K562 (cell line): ENCODE data around the gene TTLL10. TPM values are rescaled to one million over a fixed set of nuclear protein-coding genes. Genes with fewer than 3 reads are reported as not detected.
A peak's percentile ranks its signal among the peaks of the same experiment; 100 is the strongest.

ENCODE experiments used
- CBX2 ChIP-seq: fragments of 200-600 bp; sonication (generic); IDR thresholded peaks from one replicate; pipeline ENCODE4 v1.6.1; 2012; ENCODE audit warnings: mild to moderate bottlenecking, low read length, inconsistent platforms; ENCODE audit not compliant: insufficient read depth, poor library complexity, severe bottlenecking
- DNMT1 ChIP-seq: fragments of 450-650 bp; IDR thresholded peaks from 2 replicates; pipeline ENCODE4 v1.6.1; 2016; ENCODE audit warnings: antibody characterized with exemption, mild to moderate bottlenecking
- DPF2 ChIP-seq: fragments of 450-650 bp; IDR thresholded peaks from 2 replicates; pipeline ENCODE4 v1.6.1; 2016
- ELF1 ChIP-seq: fragments of 200-800 bp; sonication (Bioruptor generic); IDR thresholded peaks from 2 replicates; pipeline ENCODE4 v1.6.1; 2016; ENCODE audit warnings: missing genetic modification characterization, missing compliant biosample characterization
- ERF ChIP-seq: fragments of 450-650 bp; formaldehyde crosslinking; IDR thresholded peaks from 2 replicates; pipeline ENCODE4 v1.4.0; 2020; ENCODE audit warnings: mild to moderate bottlenecking, mixed read lengths
- ETS2 ChIP-seq: IDR thresholded peaks from 2 replicates; pipeline ENCODE4 v1.6.1; 2016; ENCODE audit warnings: borderline replicate concordance, missing genetic modification characterization, mild to moderate bottlenecking, moderate library complexity, missing compliant biosample characterization; ENCODE audit not compliant: poor library complexity, severe bottlenecking
- EZH2 ChIP-seq: IDR thresholded peaks from 2 replicates; pipeline ENCODE4 v1.6.1; 2012; ENCODE audit warnings: low read depth, mild to moderate bottlenecking, inconsistent platforms, low read length, borderline replicate concordance
- KAT2B ChIP-seq: IDR thresholded peaks from one replicate; pipeline ENCODE4 v1.6.1; 2012; ENCODE audit warnings: low read depth, mild to moderate bottlenecking, control low read depth, inconsistent platforms, low read length, moderate library complexity
- MAZ ChIP-seq, 2 experiments: fragments of 450-650 bp in 1 of 2; sonication (generic) in 1 of 2; formaldehyde crosslinking; IDR thresholded peaks in 1 of 2; conservative IDR thresholded peaks in 1 of 2; 2 replicates each; pipeline versions ENCODE4 v1.4.0 to v1.5.0; 2020; ENCODE audit warnings: mild to moderate bottlenecking in 1 of 2, missing genetic modification reagents in 1 of 2
- NCOR1 ChIP-seq: fragments of 450-650 bp; IDR thresholded peaks from 2 replicates; pipeline ENCODE4 v1.6.1; 2016; ENCODE audit warnings: mild to moderate bottlenecking, moderate library complexity
- NEUROD1 ChIP-seq: fragments of 150-350 bp; IDR thresholded peaks from 2 replicates; pipeline ENCODE4 v1.6.1; 2014; ENCODE audit warnings: borderline replicate concordance, low read length, low read depth; ENCODE audit not compliant: partially characterized antibody
- NR2F6 ChIP-seq: fragments of 450-650 bp; formaldehyde crosslinking; IDR thresholded peaks from 2 replicates; pipeline ENCODE4 v1.4.0; 2020; ENCODE audit warnings: mild to moderate bottlenecking
- POLR2H ChIP-seq: IDR thresholded peaks from 2 replicates; pipeline ENCODE4 v1.6.1; 2016; ENCODE audit warnings: missing genetic modification characterization, low read depth, mild to moderate bottlenecking, control low read depth, missing compliant biosample characterization, moderate library complexity
- PYGO2 ChIP-seq: fragments of 450-650 bp; IDR thresholded peaks from 2 replicates; pipeline ENCODE4 v1.6.1; 2016; ENCODE audit warnings: mild to moderate bottlenecking, missing genetic modification characterization, moderate library complexity, missing compliant biosample characterization
- RBFOX2 ChIP-seq: fragments of 200-400 bp; formaldehyde crosslinking; IDR thresholded peaks from 2 replicates; pipeline ENCODE4 v1.6.1; 2017; ENCODE audit warnings: low read depth, mild to moderate bottlenecking, low read length, moderate library complexity
- RBM15 ChIP-seq: fragments of 200-400 bp; formaldehyde crosslinking; IDR thresholded peaks from 2 replicates; pipeline ENCODE4 v1.6.1; 2018; ENCODE audit warnings: mild to moderate bottlenecking, low read length, moderate library complexity; ENCODE audit not compliant: insufficient read depth
- SP2 ChIP-seq: IDR thresholded peaks from 2 replicates; pipeline ENCODE4 v1.6.1; 2011; ENCODE audit warnings: mild to moderate bottlenecking, low read depth, low read length, moderate library complexity; ENCODE audit not compliant: poor library complexity, severe bottlenecking; ENCODE audit errors: extremely low read depth
- ZC3H11A ChIP-seq: IDR thresholded peaks from 2 replicates; pipeline ENCODE4 v1.6.1; 2012; ENCODE audit warnings: low read depth, low read length, improper control_type of control experiment
- ZNF436 ChIP-seq: fragments of 250-450, 450-650 bp; sonication (Bioruptor Pico); formaldehyde crosslinking; IDR thresholded peaks from 2 replicates; pipeline ENCODE4 v1.7.0; 2020; ENCODE audit warnings: mild to moderate bottlenecking
- ZSCAN29 ChIP-seq: fragments of 450-650 bp; IDR thresholded peaks from 2 replicates; pipeline ENCODE4 v1.6.1; 2017
- polyA plus RNA-seq, 8 experiments: library from polyadenylated mRNA; depleted of rRNA in 4 of 8; stranded (reverse) in 5 of 8; unstranded in 3 of 8; fragments of >200 nt; fragmentation: Nextera tagmentation in 2 of 8; fragmentation: Illumina TruSeq in 1 of 8; extraction: Ambion mirVana in 2 of 8; extraction: Trizol in 1 of 8; gene quantifications; 2 replicates each; pipeline versions ENCODE4 v1.2.1 to v1.2.3, GENCODE V29; 2011 to 2014; ENCODE audit warnings: inconsistent platforms in 1 of 8, missing spikeins in 1 of 8
- total RNA-seq, 7 experiments: library from RNA; depleted of rRNA in 6 of 7; stranded (reverse); fragments of >200 nt in 6 of 7; fragmentation: Illumina TruSeq in 2 of 7; extraction: Trizol in 2 of 7; gene quantifications; 2 replicates each; pipeline versions ENCODE4 v1.2.1 to v1.2.3, GENCODE V29; 2011 to 2021; ENCODE audit warnings: low replicate concordance in 1 of 7
- TF ChIP-seq, protein P1 (sequence below): fragments of 250-450 bp; sonication (Bioruptor Pico); IDR thresholded peaks from 2 replicates; pipeline ENCODE4 v1.4.0; 2020; ENCODE audit warnings: mild to moderate bottlenecking
- TF ChIP-seq, protein P2 (sequence below): fragments of 250-450 bp; sonication (Bioruptor Pico); IDR thresholded peaks from 2 replicates; pipeline ENCODE4 v1.4.0; 2020; ENCODE audit warnings: mild to moderate bottlenecking, moderate library complexity
- TF ChIP-seq, protein P3 (sequence below): sonication (generic); formaldehyde crosslinking; IDR thresholded peaks from 2 replicates; pipeline ENCODE4 v1.8.0; 2022; ENCODE audit warnings: mild to moderate bottlenecking, missing genetic modification reagents

TTLL10 gene
- total and polyA plus RNA-seq, 9 of the 15 experiments (the other 6 are each of a cell fraction or from before 2014, with no cell fraction given): not detected

DNA sequence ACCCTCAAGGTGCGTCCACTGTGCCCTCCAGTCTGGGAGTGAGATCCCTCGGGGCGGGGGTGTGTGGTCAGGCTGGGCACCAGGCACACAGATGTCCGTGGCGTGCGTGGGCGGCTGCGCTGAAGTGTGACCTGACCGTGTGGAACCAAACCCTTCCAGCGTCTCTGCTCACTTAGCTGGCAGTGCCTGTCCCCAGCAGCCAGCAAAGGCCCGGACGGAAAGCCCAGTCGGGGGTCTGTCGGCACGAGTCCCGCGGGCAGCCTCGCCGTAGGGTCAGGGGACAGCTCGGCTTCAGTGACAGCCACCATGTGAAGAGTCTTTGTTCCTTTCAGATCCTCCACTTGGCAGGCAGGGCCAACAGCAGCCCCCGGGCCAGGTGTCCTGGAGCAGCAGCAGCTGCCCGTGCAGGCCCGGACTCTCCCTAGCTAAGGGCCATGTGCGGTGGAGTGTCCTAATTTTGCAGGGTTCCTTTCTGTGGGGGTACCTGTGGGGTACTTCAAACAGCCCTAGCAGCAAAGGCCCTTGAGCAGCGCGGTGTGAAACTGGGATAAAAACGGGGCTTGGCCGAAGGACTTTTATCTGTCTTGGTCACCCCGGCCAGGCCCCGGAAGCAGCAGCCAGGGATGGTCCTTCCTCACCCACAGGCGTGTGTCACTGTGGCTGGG, 11.6 kb downstream of the TTLL10 start (continued):
- no peak for TF ChIP-seq SP2
- peak; percentile 71 for TF ChIP-seq RBFOX2
- no peak for TF ChIP-seq ZSCAN29
- TF ChIP-seq KAT2B: no peak
- no peak for TF ChIP-seq ZNF436 (CRISPR knock-in tag)
- TF ChIP-seq, protein P1, sequence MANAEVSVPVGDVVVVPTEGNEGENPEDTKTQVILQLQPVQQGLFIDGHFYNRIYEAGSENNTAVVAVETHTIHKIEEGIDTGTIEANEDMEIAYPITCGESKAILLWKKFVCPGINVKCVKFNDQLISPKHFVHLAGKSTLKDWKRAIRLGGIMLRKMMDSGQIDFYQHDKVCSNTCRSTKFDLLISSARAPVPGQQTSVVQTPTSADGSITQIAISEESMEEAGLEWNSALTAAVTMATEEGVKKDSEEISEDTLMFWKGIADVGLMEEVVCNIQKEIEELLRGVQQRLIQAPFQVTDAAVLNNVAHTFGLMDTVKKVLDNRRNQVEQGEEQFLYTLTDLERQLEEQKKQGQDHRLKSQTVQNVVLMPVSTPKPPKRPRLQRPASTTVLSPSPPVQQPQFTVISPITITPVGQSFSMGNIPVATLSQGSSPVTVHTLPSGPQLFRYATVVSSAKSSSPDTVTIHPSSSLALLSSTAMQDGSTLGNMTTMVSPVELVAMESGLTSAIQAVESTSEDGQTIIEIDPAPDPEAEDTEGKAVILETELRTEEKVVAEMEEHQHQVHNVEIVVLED (CRISPR knock-in tag): no peak
- no peak for TF ChIP-seq NEUROD1
- TF ChIP-seq DPF2: peak; percentile 76; the same call in 1 of the 2 replicates
- no peak for TF ChIP-seq POLR2H
- no peak for TF ChIP-seq MAZ (CRISPR knock-in tag; conservative IDR thresholded peaks at IDR 0.05 in 1 of 2, IDR thresholded peaks at IDR 0.05 in 1 of 2)
- no peak for TF ChIP-seq ETS2 (tag)
- TF ChIP-seq NCOR1: no peak
- no peak for TF ChIP-seq ZC3H11A
- TF ChIP-seq, protein P2, sequence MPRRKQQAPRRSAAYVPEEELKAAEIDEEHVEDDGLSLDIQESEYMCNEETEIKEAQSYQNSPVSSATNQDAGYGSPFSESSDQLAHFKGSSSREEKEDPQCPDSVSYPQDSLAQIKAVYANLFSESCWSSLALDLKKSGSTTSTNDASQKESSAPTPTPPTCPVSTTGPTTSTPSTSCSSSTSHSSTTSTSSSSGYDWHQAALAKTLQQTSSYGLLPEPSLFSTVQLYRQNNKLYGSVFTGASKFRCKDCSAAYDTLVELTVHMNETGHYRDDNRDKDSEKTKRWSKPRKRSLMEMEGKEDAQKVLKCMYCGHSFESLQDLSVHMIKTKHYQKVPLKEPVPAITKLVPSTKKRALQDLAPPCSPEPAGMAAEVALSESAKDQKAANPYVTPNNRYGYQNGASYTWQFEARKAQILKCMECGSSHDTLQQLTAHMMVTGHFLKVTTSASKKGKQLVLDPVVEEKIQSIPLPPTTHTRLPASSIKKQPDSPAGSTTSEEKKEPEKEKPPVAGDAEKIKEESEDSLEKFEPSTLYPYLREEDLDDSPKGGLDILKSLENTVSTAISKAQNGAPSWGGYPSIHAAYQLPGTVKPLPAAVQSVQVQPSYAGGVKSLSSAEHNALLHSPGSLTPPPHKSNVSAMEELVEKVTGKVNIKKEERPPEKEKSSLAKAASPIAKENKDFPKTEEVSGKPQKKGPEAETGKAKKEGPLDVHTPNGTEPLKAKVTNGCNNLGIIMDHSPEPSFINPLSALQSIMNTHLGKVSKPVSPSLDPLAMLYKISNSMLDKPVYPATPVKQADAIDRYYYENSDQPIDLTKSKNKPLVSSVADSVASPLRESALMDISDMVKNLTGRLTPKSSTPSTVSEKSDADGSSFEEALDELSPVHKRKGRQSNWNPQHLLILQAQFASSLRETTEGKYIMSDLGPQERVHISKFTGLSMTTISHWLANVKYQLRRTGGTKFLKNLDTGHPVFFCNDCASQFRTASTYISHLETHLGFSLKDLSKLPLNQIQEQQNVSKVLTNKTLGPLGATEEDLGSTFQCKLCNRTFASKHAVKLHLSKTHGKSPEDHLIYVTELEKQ (CRISPR knock-in tag): no peak
- TF ChIP-seq ELF1 (tag): 0 out of 2 replicates have a peak, but pooled peaks have one; percentile 35
- TF ChIP-seq NR2F6: no peak
- no peak for TF ChIP-seq ERF (CRISPR knock-in tag)
- no peak for TF ChIP-seq CBX2
- TF ChIP-seq, protein P3, sequence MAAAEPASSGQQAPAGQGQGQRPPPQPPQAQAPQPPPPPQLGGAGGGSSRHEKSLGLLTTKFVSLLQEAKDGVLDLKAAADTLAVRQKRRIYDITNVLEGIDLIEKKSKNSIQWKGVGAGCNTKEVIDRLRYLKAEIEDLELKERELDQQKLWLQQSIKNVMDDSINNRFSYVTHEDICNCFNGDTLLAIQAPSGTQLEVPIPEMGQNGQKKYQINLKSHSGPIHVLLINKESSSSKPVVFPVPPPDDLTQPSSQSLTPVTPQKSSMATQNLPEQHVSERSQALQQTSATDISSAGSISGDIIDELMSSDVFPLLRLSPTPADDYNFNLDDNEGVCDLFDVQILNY: no peak
- no peak for TF ChIP-seq RBM15
- TF ChIP-seq EZH2: no peak
- no peak for TF ChIP-seq DNMT1
- TF ChIP-seq PYGO2: no peak
